ENCODE data around the gene MT1A.

MT1A gene

GRCh38 chr16:56606071-56606475, 32.4 kb upstream of the MT1A start:
- Mint-ChIP-seq H3K27ac (ENCODE audit: low read depth) (peak overlapping the region; percentile 93), H3K9me3 (no peaks in the 10 kb centered on the region), H3K4me3 (no peak overlapping the region), H3K27me3 (peaks cover under 1% of the 10 kb centered on the region), H3K4me1 (peaks cover 46% of the 10 kb centered on the region), H3K36me3 (ENCODE audit: insufficient read depth) (peaks cover 5% of the 10 kb centered on the region)
- no peak for DNase-seq (ENCODE audit: low spot score in 2 of 2)
- ATAC-seq (replicated peaks; ENCODE audit: extremely low read depth, poor library complexity, severe bottlenecking) = no peak

- ATAC-seq (replicated peaks; ENCODE audit: extremely low read depth, poor library complexity, severe bottlenecking) (no peak), DNase-seq (ENCODE audit: low spot score in 2 of 2) (no peak)
- Mint-ChIP-seq H3K4me1 (peaks cover 51% of the 10 kb centered on the region), H3K27me3 (no peaks in the 10 kb centered on the region), H3K4me3 (peak overlapping the region; percentile 98), H3K9me3 (no peaks in the 10 kb centered on the region), H3K27ac (ENCODE audit: low read depth) (peak overlapping the region; percentile 93), H3K36me3 (ENCODE audit: insufficient read depth) (peaks cover 5% of the 10 kb centered on the region)
Observed at GRCh38 chr16:56606476-56607108, 31.9 kb upstream of the MT1A start.

GRCh38 chr16:56607109-56607618, 31.3 kb upstream of the MT1A start:
- H3K27me3 Mint-ChIP-seq = no peaks in the 10 kb centered on the region

GRCh38 chr16:56607675-56608042, 30.8 kb upstream of the MT1A start:
- Mint-ChIP-seq H3K4me1 (peaks cover 51% of the 10 kb centered on the region), H3K4me3 (peak overlapping the region; percentile 98), H3K36me3 (ENCODE audit: insufficient read depth) (peaks cover 5% of the 10 kb centered on the region), H3K9me3 (no peaks in the 10 kb centered on the region), H3K27ac (ENCODE audit: low read depth) (peak overlapping the region; percentile 93), H3K27me3 (no peaks in the 10 kb centered on the region)
- ATAC-seq (replicated peaks; ENCODE audit: extremely low read depth, poor library complexity, severe bottlenecking) (no peak), DNase-seq (ENCODE audit: low spot score in 2 of 2) (no peak)

More at GRCh38 chr16:56607109-56607618, 31.3 kb upstream of the MT1A start:
- H3K36me3 Mint-ChIP-seq (ENCODE audit: insufficient read depth) = peaks cover 5% of the 10 kb centered on the region
- DNase-seq (ENCODE audit: low spot score in 2 of 2) = no peak
- peak overlapping the region; percentile 93 for H3K27ac Mint-ChIP-seq (ENCODE audit: low read depth)
- peaks cover 51% of the 10 kb centered on the region for H3K4me1 Mint-ChIP-seq
- no peaks in the 10 kb centered on the region for H3K9me3 Mint-ChIP-seq
- peak overlapping the region; percentile 98 for H3K4me3 Mint-ChIP-seq
- ATAC-seq (replicated peaks; ENCODE audit: extremely low read depth, poor library complexity, severe bottlenecking) = no peak

GRCh38 chr16:56608043-56608875, 30.2 kb upstream of the MT1A start, which contains the start of gene MT2A:
Gene MT2A (plus strand): TSS chr16:56608584. CDS start chr16:56608656, 72 bp downstream.
- H3K4me1 Mint-ChIP-seq = peaks cover 51% of the 10 kb centered on the region
- DNase-seq (ENCODE audit: low spot score in 2 of 2) (peak; percentile 67 to 77), ATAC-seq (replicated peaks; ENCODE audit: extremely low read depth, poor library complexity, severe bottlenecking) (peak; percentile 82)
- no peaks in the 10 kb centered on the region for H3K27me3 Mint-ChIP-seq
- peak within 1 kb of the TSS; percentile 93 for H3K27ac Mint-ChIP-seq (ENCODE audit: low read depth)
- no peaks in the 10 kb centered on the region for H3K9me3 Mint-ChIP-seq
- H3K4me3 Mint-ChIP-seq = peak within 1 kb of the TSS; percentile 98
- peaks cover 5% of the 10 kb centered on the region for H3K36me3 Mint-ChIP-seq (ENCODE audit: insufficient read depth)

GRCh38 chr16:56608876-56609462, 29.5 kb upstream of the MT1A start:
- H3K27ac Mint-ChIP-seq (ENCODE audit: low read depth) = peak overlapping the region; percentile 91
- peaks cover 5% of the 10 kb centered on the region for H3K36me3 Mint-ChIP-seq (ENCODE audit: insufficient read depth)
- H3K4me1 Mint-ChIP-seq = peaks cover 51% of the 10 kb centered on the region
- DNase-seq (ENCODE audit: low spot score in 2 of 2) (no peak), ATAC-seq (replicated peaks; ENCODE audit: extremely low read depth, poor library complexity, severe bottlenecking) (no peak)
- no peaks in the 10 kb centered on the region for H3K27me3 Mint-ChIP-seq
- no peaks in the 10 kb centered on the region for H3K9me3 Mint-ChIP-seq
- peak overlapping the region; percentile 98 for H3K4me3 Mint-ChIP-seq

- H3K27ac Mint-ChIP-seq (ENCODE audit: low read depth) = peak overlapping the region; percentile 91
- peaks cover 5% of the 10 kb centered on the region for H3K36me3 Mint-ChIP-seq (ENCODE audit: insufficient read depth)
- H3K4me3 Mint-ChIP-seq = peak overlapping the region; percentile 98
- peaks cover 51% of the 10 kb centered on the region for H3K4me1 Mint-ChIP-seq
- DNase-seq (ENCODE audit: low spot score in 2 of 2) = peak in 1 of 2 donors; percentile 59
- H3K27me3 Mint-ChIP-seq = no peaks in the 10 kb centered on the region
- ATAC-seq (replicated peaks; ENCODE audit: extremely low read depth, poor library complexity, severe bottlenecking) = peak; percentile 57
- H3K9me3 Mint-ChIP-seq = no peaks in the 10 kb centered on the region
Observed at GRCh38 chr16:56609463-56609921, 29.0 kb upstream of the MT1A start.

GRCh38 chr16:56610017-56610608, 28.4 kb upstream of the MT1A start:
- no peaks in the 10 kb centered on the region for H3K9me3 Mint-ChIP-seq
- peaks cover 5% of the 10 kb centered on the region for H3K36me3 Mint-ChIP-seq (ENCODE audit: insufficient read depth)
- peak overlapping the region; percentile 98 for H3K4me3 Mint-ChIP-seq
- DNase-seq (ENCODE audit: low spot score in 2 of 2) (peak in 1 of 2 donors; percentile 66), ATAC-seq (replicated peaks; ENCODE audit: extremely low read depth, poor library complexity, severe bottlenecking) (peak; percentile 66)
- no peaks in the 10 kb centered on the region for H3K27me3 Mint-ChIP-seq
- H3K4me1 Mint-ChIP-seq = peaks cover 51% of the 10 kb centered on the region
- H3K27ac Mint-ChIP-seq (ENCODE audit: low read depth) = peak overlapping the region; percentile 91

GRCh38 chr16:56610609-56611111, 27.8 kb upstream of the MT1A start:
- ATAC-seq (replicated peaks; ENCODE audit: extremely low read depth, poor library complexity, severe bottlenecking) (peak; percentile 29), DNase-seq (ENCODE audit: low spot score in 2 of 2) (no peak)
- Mint-ChIP-seq H3K9me3 (no peaks in the 10 kb centered on the region), H3K27me3 (no peaks in the 10 kb centered on the region), H3K4me1 (peaks cover 51% of the 10 kb centered on the region), H3K4me3 (peak overlapping the region; percentile 98), H3K27ac (ENCODE audit: low read depth) (peak overlapping the region; percentile 91), H3K36me3 (ENCODE audit: insufficient read depth) (peaks cover 5% of the 10 kb centered on the region)

GRCh38 chr16:56611281-56611833, 27.1 kb upstream of the MT1A start:
- Mint-ChIP-seq H3K36me3 (ENCODE audit: insufficient read depth) (peaks cover 5% of the 10 kb centered on the region), H3K4me3 (peak overlapping the region; percentile 98), H3K4me1 (peaks cover 46% of the 10 kb centered on the region), H3K27ac (ENCODE audit: low read depth) (peak overlapping the region; percentile 91), H3K27me3 (no peaks in the 10 kb centered on the region), H3K9me3 (no peaks in the 10 kb centered on the region)
- DNase-seq (ENCODE audit: low spot score in 2 of 2) = no peak
- ATAC-seq (replicated peaks; ENCODE audit: extremely low read depth, poor library complexity, severe bottlenecking) = no peak

GRCh38 chr16:56613706-56614105, 24.8 kb upstream of the MT1A start:
- H3K9me3 Mint-ChIP-seq = no peaks in the 10 kb centered on the region
- peak overlapping the region; percentile 64 for H3K27ac Mint-ChIP-seq (ENCODE audit: low read depth)
- H3K4me3 Mint-ChIP-seq = no peak overlapping the region
- peaks cover 27% of the 10 kb centered on the region for H3K4me1 Mint-ChIP-seq
- H3K27me3 Mint-ChIP-seq = peaks cover 14% of the 10 kb centered on the region
- peaks cover 3% of the 10 kb centered on the region for H3K36me3 Mint-ChIP-seq (ENCODE audit: insufficient read depth)
- DNase-seq (ENCODE audit: low spot score in 2 of 2) (no peak), ATAC-seq (replicated peaks; ENCODE audit: extremely low read depth, poor library complexity, severe bottlenecking) (no peak)

- DNase-seq (ENCODE audit: low spot score in 2 of 2) = no peak
- ATAC-seq (replicated peaks; ENCODE audit: extremely low read depth, poor library complexity, severe bottlenecking) = no peak
- H3K4me3 Mint-ChIP-seq = no peak overlapping the region
- peaks cover 18% of the 10 kb centered on the region for H3K4me1 Mint-ChIP-seq
- no peaks in the 10 kb centered on the region for H3K36me3 Mint-ChIP-seq (ENCODE audit: insufficient read depth)
- no peak overlapping the region for H3K27ac Mint-ChIP-seq (ENCODE audit: low read depth)
- peaks cover 14% of the 10 kb centered on the region for H3K27me3 Mint-ChIP-seq
- no peaks in the 10 kb centered on the region for H3K9me3 Mint-ChIP-seq
Observed at GRCh38 chr16:56614549-56614991, 23.9 kb upstream of the MT1A start.
